K562 (cell line): ENCODE results near the gene TMEM86B. TPM values are rescaled to one million over a fixed set of nuclear protein-coding genes. Genes with fewer than 3 reads are reported as not detected.

Experiments
- ATAC-seq: fragments of 200-7000 bp; cut with Tn5 transposase; 3 replicates; pipeline ENCODE4 v1.9.1; 2020; ENCODE audit warnings: moderate library complexity
- BruUV-seq: library from RNA; stranded (reverse); fragments of 400-500 nt; replicated peaks from 2 replicates; lab custom pipeline; 2021; lab: Mats Ljungman, UMichigan
- CTCF ChIA-PET: fragments of 300-600 bp; formaldehyde crosslinking; extraction: SDS; loops from one replicate; lab custom pipeline; 2021; ENCODE audit warnings: low intra/inter-chr PET ratio; lab: Yijun Ruan, JAX
- POLR2A ChIA-PET: fragments of 300-600, 350-650 bp; sonication (Branson Sonifier 250); formaldehyde crosslinking; extraction: SDS; loops from one replicate; lab custom pipeline; 2021; ENCODE audit warnings: antibody characterized with exemption, inconsistent platforms; lab: Yijun Ruan, JAX
- DNase-seq, 4 experiments: peaks; one replicate each; pipeline versions ENCODE4 v3.0.0 to v3.0.0-alpha.2; 2011 to 2018; ENCODE audit warnings: low spot score in 3 of 4, mixed read lengths in 3 of 4; ENCODE audit errors: extremely low read depth in 1 of 4
- FAIRE-seq: peaks from 2 replicates; lab custom pipeline; 2011; peaks lifted over from hg19 to GRCh38; lab: Jason Lieb, UNC
- H2AFZ ChIP-seq: 2 replicates; pipeline ENCODE4 v1.6.0; 2011; ENCODE audit warnings: low read depth, low read length, control low read depth, inconsistent platforms
- H3K27ac ChIP-seq: fragments of 200-600 bp; 3 replicates; pipeline ENCODE4 v1.8.0; 2011; ENCODE audit warnings: low read depth, mild to moderate bottlenecking, control low read depth, inconsistent platforms, low read length, moderate library complexity, mixed read lengths; ENCODE audit errors: extremely low read depth
- H3K27me3 ChIP-seq, 2 experiments: fragments of 300-600 bp in 1 of 2; 2 replicates in 1 of 2; 3 replicates in 1 of 2; pipeline versions ENCODE4 v1.6.0 to v1.8.0; 2011; ENCODE audit warnings: inconsistent platforms in 2 of 2, low read length in 2 of 2, mild to moderate bottlenecking in 1 of 2, mixed read lengths in 1 of 2, moderate library complexity in 1 of 2; ENCODE audit not compliant: control insufficient read depth in 2 of 2, insufficient read depth in 2 of 2
- H3K36me3 ChIP-seq: fragments of 300-600 bp; 3 replicates; pipeline ENCODE4 v1.8.0; 2011; ENCODE audit warnings: mild to moderate bottlenecking, low read length, inconsistent platforms; ENCODE audit not compliant: control insufficient read depth, insufficient read depth
- H3K4me1 ChIP-seq, 2 experiments: fragments of 200-600 bp in 1 of 2; replicated peaks in 1 of 2; 2 replicates in 1 of 2; 3 replicates in 1 of 2; pipeline versions ENCODE4 v1.5.1 to v1.8.0; 2011; ENCODE audit warnings: inconsistent platforms in 2 of 2, low read length in 2 of 2, mild to moderate bottlenecking in 1 of 2, mixed read lengths in 1 of 2, moderate library complexity in 1 of 2; ENCODE audit not compliant: control insufficient read depth in 2 of 2, insufficient read depth in 2 of 2
- H3K4me2 ChIP-seq: 2 replicates; pipeline ENCODE4 v1.6.1; 2011; ENCODE audit warnings: low read length, control low read depth, inconsistent platforms, mixed read lengths; ENCODE audit not compliant: insufficient read depth
- H3K4me3 ChIP-seq: fragments of 200-600 bp; sonication (generic), shearing (Covaris generic); 2 replicates; pipeline ENCODE4 v1.5.1; 2016; ENCODE audit warnings: control low read depth, inconsistent platforms
- H3K79me2 ChIP-seq: fragments of 200-600 bp; 3 replicates; pipeline ENCODE4 v1.8.0; 2011; ENCODE audit warnings: low read length, inconsistent platforms; ENCODE audit not compliant: control insufficient read depth, insufficient read depth
- H3K9ac ChIP-seq, 2 experiments: 2 replicates each; pipeline versions ENCODE4 v1.6.0 to v1.6.1; 2011; ENCODE audit warnings: low read depth in 2 of 2, low read length in 2 of 2, control low read depth in 1 of 2, inconsistent platforms in 1 of 2, mild to moderate bottlenecking in 1 of 2, mixed read lengths in 1 of 2; ENCODE audit not compliant: insufficient read depth in 1 of 2
- H3K9me1 ChIP-seq: one replicate; pipeline ENCODE4 v1.6.0; 2011; ENCODE audit warnings: inconsistent platforms, mild to moderate bottlenecking, low read length, moderate library complexity; ENCODE audit not compliant: control insufficient read depth, insufficient read depth
- H3K9me3 ChIP-seq: replicated peaks from 2 replicates; pipeline ENCODE4 v1.5.1; 2011; ENCODE audit warnings: low read depth, low read length, inconsistent platforms; ENCODE audit not compliant: control insufficient read depth, insufficient read depth
- H4K20me1 ChIP-seq: replicated peaks from 2 replicates; pipeline ENCODE4 v1.6.1; 2011; ENCODE audit warnings: low read length, inconsistent platforms, mixed read lengths; ENCODE audit not compliant: control insufficient read depth, insufficient read depth
- AFF1 ChIP-seq, 2 experiments: fragments of 450-650 bp; IDR thresholded peaks; 2 replicates each; pipeline ENCODE4 v1.6.1; 2018; ENCODE audit warnings: mild to moderate bottlenecking in 2 of 2, low read depth in 1 of 2; ENCODE audit not compliant: partially characterized antibody in 2 of 2
- ARID1B ChIP-seq: fragments of 450-650 bp; IDR thresholded peaks from 2 replicates; pipeline ENCODE4 v1.6.1; 2016; ENCODE audit warnings: antibody characterized with exemption, mild to moderate bottlenecking, inconsistent platforms
- BDP1 ChIP-seq: IDR thresholded peaks from 3 replicates; pipeline ENCODE4 v1.6.1; 2011; ENCODE audit not compliant: insufficient read length, insufficient read depth
- HBP1 ChIP-seq: fragments of 450-650 bp; formaldehyde crosslinking; IDR thresholded peaks from 2 replicates; pipeline ENCODE4 v1.4.0; 2022; ENCODE audit warnings: missing genetic modification characterization
- LARP7 ChIP-seq: fragments of 450-650 bp; IDR thresholded peaks from 2 replicates; pipeline ENCODE4 v1.6.1; 2016
- MCM7 ChIP-seq, 2 experiments: fragments of 450-650 bp; IDR thresholded peaks; 2 replicates each; pipeline ENCODE4 v1.6.1; 2016 to 2018
- PML ChIP-seq: IDR thresholded peaks from 2 replicates; pipeline ENCODE4 v1.6.1; 2012; ENCODE audit warnings: low read length, inconsistent platforms
- RB1 ChIP-seq: fragments of 450-650 bp; IDR thresholded peaks from 2 replicates; pipeline ENCODE4 v1.6.1; 2017; ENCODE audit warnings: low read depth, mild to moderate bottlenecking
- SRSF9 ChIP-seq: fragments of 200-400 bp; formaldehyde crosslinking; IDR thresholded peaks from 2 replicates; pipeline ENCODE4 v1.6.1; 2017; ENCODE audit warnings: low read depth, low read length, borderline replicate concordance
- THRAP3 ChIP-seq: fragments of 450-650 bp; IDR thresholded peaks from 2 replicates; pipeline ENCODE4 v1.6.1; 2016; ENCODE audit warnings: mild to moderate bottlenecking, inconsistent platforms, borderline replicate concordance
- ZMIZ1 ChIP-seq, 2 experiments: fragments of 150-350 bp in 1 of 2; IDR thresholded peaks; 2 replicates each; pipeline ENCODE4 v1.6.1; 2012 to 2016; ENCODE audit warnings: low read depth in 2 of 2, low read length in 2 of 2, mild to moderate bottlenecking in 1 of 2, moderate library complexity in 1 of 2
- ZNF512 ChIP-seq: IDR thresholded peaks from 2 replicates; pipeline ENCODE4 v1.6.1; 2016; ENCODE audit warnings: missing genetic modification characterization, missing compliant biosample characterization
- WGBS: fragments of 100-300 bp; shearing (Covaris generic); methylation state at CpG from one replicate; pipeline ENCODE4 v1.1.6; 2016; ENCODE audit warnings: low coverage, mixed read lengths; ENCODE audit not compliant: insufficient coverage; ENCODE audit errors: missing lambda C conversion rate; 5-methylcytosine and 5-hydroxymethylcytosine counted together
- in situ Hi-C: fragments of 300-500 bp; cut with MboI; formaldehyde crosslinking; loops from 4 replicates; pipeline ENCODE4 v1.15.0; 2018; ENCODE audit warnings: inconsistent platforms, mixed read lengths
- intact Hi-C: fragments of 100-400 bp; cut with micrococcal nuclease; formaldehyde crosslinking; loops from 2 replicates; pipeline ENCODE4 v1.14.2; 2022
- polyA plus RNA-seq, 8 experiments: library from polyadenylated mRNA; depleted of rRNA in 4 of 8; stranded (reverse) in 5 of 8; unstranded in 3 of 8; fragments of >200 nt; fragmentation: Nextera tagmentation in 2 of 8; fragmentation: Illumina TruSeq in 1 of 8; extraction: Ambion mirVana in 2 of 8; extraction: Trizol in 1 of 8; gene quantifications; 2 replicates each; pipeline versions ENCODE4 v1.2.1 to v1.2.3, GENCODE V29; 2011 to 2014; ENCODE audit warnings: inconsistent platforms in 1 of 8, missing spikeins in 1 of 8
- total RNA-seq, 7 experiments: library from RNA; depleted of rRNA in 6 of 7; stranded (reverse); fragments of >200 nt in 6 of 7; fragmentation: Illumina TruSeq in 2 of 7; extraction: Trizol in 2 of 7; gene quantifications; 2 replicates each; pipeline versions ENCODE4 v1.2.1 to v1.2.3, GENCODE V29; 2011 to 2021; ENCODE audit warnings: low replicate concordance in 1 of 7

The TMEM86B gene
- total and polyA plus RNA-seq, 9 of the 15 experiments (the other 6 are each of a cell fraction or from before 2014, with no cell fraction given) = 0.28 to 7.9 (median 2.1) TPM

- in situ Hi-C loops = no loop called here
- H3K4me2 ChIP-seq = no peak overlapping the region
- ChIA-PET CTCF (no interaction called here), POLR2A (interaction anchor here (0.9 kb wide), 1 partner anchor 9 kb away, joined by 5 read pairs; the partner anchor contains the start of gene PTPRH)
- no peaks in the 10 kb centered on the region for H3K9me3 ChIP-seq
- H4K20me1 ChIP-seq = no peaks in the 10 kb centered on the region
- no peaks in the 10 kb centered on the region for H3K9me1 ChIP-seq
- ATAC-seq (no peak), DNase-seq (no peak), FAIRE-seq (no peak)
- no peak overlapping the region for H2AFZ ChIP-seq
- H3K9ac ChIP-seq = no peak overlapping the region
- 73% methylated on average over 4 of the region's 5 CpGs for WGBS
- H3K36me3 ChIP-seq = peaks cover 82% of the 10 kb centered on the region; the same call in 2 of the 3 replicates
- no peak overlapping the region for H3K27ac ChIP-seq
- H3K4me3 ChIP-seq = no peak overlapping the region
- H3K27me3 ChIP-seq = no peaks in the 10 kb centered on the region
- no TSS peak for BruUV-seq
- intact Hi-C loops = no loop called here
- no peaks in the 10 kb centered on the region; a peak in 2 of 5 replicates for H3K4me1 ChIP-seq
- H3K79me2 ChIP-seq = no peaks in the 10 kb centered on the region
- TF ChIP-seq THRAP3 (peak; percentile 56; the same call in 1 of the 2 replicates), MCM7 (IDR thresholded peaks at IDR 0.05) (no peak), HBP1 (CRISPR knock-in tag) (0 out of 2 replicates have a peak, but pooled peaks have one; percentile 53), ARID1B (peak; percentile 14; the same call in 1 of the 2 replicates), PML (no peak), BDP1 (no peak), AFF1 (IDR thresholded peaks at IDR 0.05; ENCODE audit: low read depth in 1 of 2, partially characterized antibody in 2 of 2) (no peak), ZNF512 (tag) (peak; percentile 90), RB1 (no peak), SRSF9 (no peak), LARP7 (no peak), ZMIZ1 (IDR thresholded peaks at IDR 0.05; ENCODE audit: low read depth in 2 of 2, low read length in 2 of 2) (no peak)
Measured at GRCh38 chr19:55199620-55200204, 28.9 kb downstream of the TMEM86B start.
